ENCODE data around the gene MET.

DNA sequence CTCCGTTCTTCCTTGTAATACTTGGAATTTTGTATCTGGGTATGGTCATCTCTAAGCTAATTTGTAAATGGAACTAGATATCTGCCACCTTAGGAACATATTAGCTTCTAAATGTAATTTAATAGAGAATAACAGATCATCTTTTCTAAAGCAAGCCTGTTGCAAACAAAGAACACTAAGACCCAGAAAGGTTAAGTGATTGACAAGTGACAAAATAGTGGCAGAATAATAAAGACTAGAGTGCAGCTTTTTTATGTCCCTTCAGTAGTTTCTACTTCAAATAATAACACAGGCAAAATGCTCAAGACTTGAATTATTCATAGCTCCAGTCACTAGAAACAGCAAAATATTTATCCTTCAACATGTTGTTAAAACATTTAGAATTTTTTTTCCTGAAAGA lies 91.7 kb downstream of the MET start:
- no peak for TF ChIP-seq POLR2A (IDR thresholded peaks at IDR 0.05)
- TF ChIP-seq, protein P1, sequence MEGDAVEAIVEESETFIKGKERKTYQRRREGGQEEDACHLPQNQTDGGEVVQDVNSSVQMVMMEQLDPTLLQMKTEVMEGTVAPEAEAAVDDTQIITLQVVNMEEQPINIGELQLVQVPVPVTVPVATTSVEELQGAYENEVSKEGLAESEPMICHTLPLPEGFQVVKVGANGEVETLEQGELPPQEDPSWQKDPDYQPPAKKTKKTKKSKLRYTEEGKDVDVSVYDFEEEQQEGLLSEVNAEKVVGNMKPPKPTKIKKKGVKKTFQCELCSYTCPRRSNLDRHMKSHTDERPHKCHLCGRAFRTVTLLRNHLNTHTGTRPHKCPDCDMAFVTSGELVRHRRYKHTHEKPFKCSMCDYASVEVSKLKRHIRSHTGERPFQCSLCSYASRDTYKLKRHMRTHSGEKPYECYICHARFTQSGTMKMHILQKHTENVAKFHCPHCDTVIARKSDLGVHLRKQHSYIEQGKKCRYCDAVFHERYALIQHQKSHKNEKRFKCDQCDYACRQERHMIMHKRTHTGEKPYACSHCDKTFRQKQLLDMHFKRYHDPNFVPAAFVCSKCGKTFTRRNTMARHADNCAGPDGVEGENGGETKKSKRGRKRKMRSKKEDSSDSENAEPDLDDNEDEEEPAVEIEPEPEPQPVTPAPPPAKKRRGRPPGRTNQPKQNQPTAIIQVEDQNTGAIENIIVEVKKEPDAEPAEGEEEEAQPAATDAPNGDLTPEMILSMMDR (IDR thresholded peaks at IDR 0.05 in 4 of 5, conservative IDR thresholded peaks at IDR 0.05 in 1 of 5), result no peak

All from gastrocnemius medialis (tissue), 4 donors.